HepG2 (cell line): Measurements from ENCODE around the gene TRAPPC3. TPM values are rescaled to one million over a fixed set of nuclear protein-coding genes. Genes with fewer than 3 reads are reported as not detected.

Experiments used
- AGO1 ChIP-seq: fragments of 200-400 bp; formaldehyde crosslinking; IDR thresholded peaks from 2 replicates; pipeline ENCODE4 v1.6.1; 2017; ENCODE audit warnings: mild to moderate bottlenecking, low read depth, low read length, moderate library complexity; ENCODE audit not compliant: poor library complexity, severe bottlenecking
- AHR ChIP-seq: IDR thresholded peaks from 2 replicates; pipeline ENCODE4 v1.6.1; 2018; ENCODE audit warnings: missing genetic modification reagents, missing compliant biosample characterization
- DNMT1 ChIP-seq: sonication (generic); formaldehyde crosslinking; IDR thresholded peaks from 2 replicates; pipeline ENCODE4 v1.5.1; 2020; ENCODE audit warnings: mild to moderate bottlenecking, missing genetic modification reagents
- ETV6 ChIP-seq: sonication (generic); formaldehyde crosslinking; conservative IDR thresholded peaks from 2 replicates; pipeline ENCODE4 v1.4.0; 2020; ENCODE audit warnings: missing genetic modification reagents
- HNF4A ChIP-seq: sonication (generic); formaldehyde crosslinking; IDR thresholded peaks from 2 replicates; pipeline ENCODE4 v1.4.0; 2020; ENCODE audit warnings: missing genetic modification reagents
- JUN ChIP-seq: sonication (generic); formaldehyde crosslinking; IDR thresholded peaks from 2 replicates; pipeline ENCODE4 v1.4.0; 2020; ENCODE audit warnings: mild to moderate bottlenecking, missing genetic modification reagents
- KMT2B ChIP-seq: IDR thresholded peaks from 2 replicates; pipeline ENCODE4 v1.6.1; 2016; ENCODE audit warnings: missing genetic modification reagents, missing compliant biosample characterization
- NR2F1 ChIP-seq, 2 experiments: fragments of 450-650 bp in 1 of 2; formaldehyde crosslinking in 1 of 2; IDR thresholded peaks; 2 replicates each; pipeline versions ENCODE4 v1.5.0 to v1.6.1; 2016 to 2020; ENCODE audit warnings: mild to moderate bottlenecking in 1 of 2, missing compliant biosample characterization in 1 of 2, missing genetic modification reagents in 1 of 2, moderate library complexity in 1 of 2
- STAG1 ChIP-seq: sonication (generic); formaldehyde crosslinking; IDR thresholded peaks from 2 replicates; pipeline ENCODE4 v1.4.0; 2020; ENCODE audit warnings: missing genetic modification reagents
- TBX2 ChIP-seq: sonication (generic); formaldehyde crosslinking; IDR thresholded peaks from 2 replicates; pipeline ENCODE4 v1.5.0; 2020; ENCODE audit warnings: missing genetic modification reagents, mild to moderate bottlenecking, borderline replicate concordance
- THAP11 ChIP-seq: IDR thresholded peaks from 2 replicates; pipeline ENCODE4 v1.6.1; 2016; ENCODE audit warnings: missing biosample characterization, missing genetic modification reagents
- ZNF121 ChIP-seq: sonication (generic); formaldehyde crosslinking; IDR thresholded peaks from 2 replicates; pipeline ENCODE4 v1.5.0; 2020; ENCODE audit warnings: mild to moderate bottlenecking, missing genetic modification reagents
- ZNF607 ChIP-seq: sonication (generic); formaldehyde crosslinking; IDR thresholded peaks from 2 replicates; pipeline ENCODE4 v1.5.1; 2020; ENCODE audit warnings: missing genetic modification reagents, mild to moderate bottlenecking, borderline replicate concordance
- ZNF615 ChIP-seq: sonication (generic); formaldehyde crosslinking; IDR thresholded peaks from 2 replicates; pipeline ENCODE4 v1.5.0; 2020; ENCODE audit warnings: mild to moderate bottlenecking, missing genetic modification reagents, borderline replicate concordance
- ZNF737 ChIP-seq: sonication (generic); formaldehyde crosslinking; IDR thresholded peaks from 2 replicates; pipeline ENCODE4 v1.5.0; 2020; ENCODE audit warnings: missing genetic modification reagents, mild to moderate bottlenecking, borderline replicate concordance
- polyA plus RNA-seq, 8 experiments: library from polyadenylated mRNA; depleted of rRNA in 3 of 8; stranded (reverse) in 7 of 8; unstranded in 1 of 8; fragments of >200 nt; fragmentation: Illumina TruSeq in 4 of 8; extraction: Trizol in 4 of 8; gene quantifications; 2 replicates each; pipeline versions ENCODE4 v1.2.1 to v1.2.3, GENCODE V29; 2011 to 2016; ENCODE audit warnings: low read depth in 4 of 8, missing spikeins in 1 of 8, mixed read lengths in 1 of 8; ENCODE audit not compliant: insufficient read depth in 1 of 8
- total RNA-seq, 5 experiments: library from RNA; depleted of rRNA; stranded (reverse); fragments of >200 nt; fragmentation: Illumina TruSeq; extraction: Trizol; gene quantifications; 2 replicates each; pipeline ENCODE4 v1.2.3, GENCODE V29; 2016; ENCODE audit warnings: low read depth in 1 of 5
- TF ChIP-seq, protein P1 (sequence below), 2 experiments: sonication (generic) in 1 of 2; formaldehyde crosslinking in 1 of 2; IDR thresholded peaks; 2 replicates each; pipeline versions ENCODE4 v1.6.1 to v1.9.0; 2014 to 2022; ENCODE audit warnings: antibody characterized with exemption in 1 of 2, borderline replicate concordance in 1 of 2, inconsistent platforms in 1 of 2, low read depth in 1 of 2, missing genetic modification reagents in 1 of 2
- TF ChIP-seq, protein P2 (sequence below): sonication (generic); formaldehyde crosslinking; IDR thresholded peaks from 2 replicates; pipeline ENCODE4 v1.4.0; 2020; ENCODE audit warnings: missing genetic modification reagents
- TF ChIP-seq, protein P3 (sequence below): sonication (generic); formaldehyde crosslinking; IDR thresholded peaks from 2 replicates; pipeline ENCODE4 v1.4.0; 2020; ENCODE audit warnings: missing genetic modification reagents

TRAPPC3 gene
- total and polyA plus RNA-seq, 2 of the 13 experiments (the other 11 are each of a cell fraction or from before 2014, with no cell fraction given), result 53.7 to 62.4 TPM

DNA sequence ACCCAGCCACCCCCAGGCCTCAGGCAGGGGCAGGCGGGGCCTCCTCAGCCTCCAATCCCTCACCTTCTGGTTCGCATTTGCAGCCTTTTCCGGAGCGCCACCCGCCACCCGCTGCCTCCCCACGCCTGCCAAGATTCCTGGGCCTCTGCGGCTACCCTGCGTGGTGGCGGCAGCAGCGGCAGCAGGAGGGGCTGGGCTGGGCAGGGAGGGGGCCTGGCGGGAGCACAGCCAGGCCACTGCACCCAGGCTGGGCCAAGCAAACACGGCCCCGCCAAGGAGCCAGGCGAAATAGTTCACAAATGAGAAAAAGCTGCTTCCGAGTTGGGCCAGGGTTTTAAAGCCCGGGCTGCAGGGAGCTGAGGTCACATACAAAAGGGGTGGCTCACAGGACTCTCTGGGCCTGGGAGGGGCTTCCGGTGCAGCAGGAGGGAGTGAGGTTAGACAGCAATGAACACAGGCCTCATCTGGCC lies 34.1 kb downstream of the TRAPPC3 start (continued):
- no peak for TF ChIP-seq JUN
- peak; percentile 46 for TF ChIP-seq AGO1
- no peak for TF ChIP-seq TBX2 (CRISPR knock-in tag)
- TF ChIP-seq ZNF607 (CRISPR knock-in tag), result no peak
- TF ChIP-seq, protein P1, sequence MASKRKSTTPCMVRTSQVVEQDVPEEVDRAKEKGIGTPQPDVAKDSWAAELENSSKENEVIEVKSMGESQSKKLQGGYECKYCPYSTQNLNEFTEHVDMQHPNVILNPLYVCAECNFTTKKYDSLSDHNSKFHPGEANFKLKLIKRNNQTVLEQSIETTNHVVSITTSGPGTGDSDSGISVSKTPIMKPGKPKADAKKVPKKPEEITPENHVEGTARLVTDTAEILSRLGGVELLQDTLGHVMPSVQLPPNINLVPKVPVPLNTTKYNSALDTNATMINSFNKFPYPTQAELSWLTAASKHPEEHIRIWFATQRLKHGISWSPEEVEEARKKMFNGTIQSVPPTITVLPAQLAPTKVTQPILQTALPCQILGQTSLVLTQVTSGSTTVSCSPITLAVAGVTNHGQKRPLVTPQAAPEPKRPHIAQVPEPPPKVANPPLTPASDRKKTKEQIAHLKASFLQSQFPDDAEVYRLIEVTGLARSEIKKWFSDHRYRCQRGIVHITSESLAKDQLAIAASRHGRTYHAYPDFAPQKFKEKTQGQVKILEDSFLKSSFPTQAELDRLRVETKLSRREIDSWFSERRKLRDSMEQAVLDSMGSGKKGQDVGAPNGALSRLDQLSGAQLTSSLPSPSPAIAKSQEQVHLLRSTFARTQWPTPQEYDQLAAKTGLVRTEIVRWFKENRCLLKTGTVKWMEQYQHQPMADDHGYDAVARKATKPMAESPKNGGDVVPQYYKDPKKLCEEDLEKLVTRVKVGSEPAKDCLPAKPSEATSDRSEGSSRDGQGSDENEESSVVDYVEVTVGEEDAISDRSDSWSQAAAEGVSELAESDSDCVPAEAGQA (IDR thresholded peaks at IDR 0.05; ENCODE audit: low read depth), result no peak
- TF ChIP-seq, protein P1 (CRISPR knock-in tag; IDR thresholded peaks at IDR 0.05; ENCODE audit: borderline replicate concordance), result no peak
- TF ChIP-seq HNF4A (CRISPR knock-in tag), result no peak
- TF ChIP-seq, protein P2, sequence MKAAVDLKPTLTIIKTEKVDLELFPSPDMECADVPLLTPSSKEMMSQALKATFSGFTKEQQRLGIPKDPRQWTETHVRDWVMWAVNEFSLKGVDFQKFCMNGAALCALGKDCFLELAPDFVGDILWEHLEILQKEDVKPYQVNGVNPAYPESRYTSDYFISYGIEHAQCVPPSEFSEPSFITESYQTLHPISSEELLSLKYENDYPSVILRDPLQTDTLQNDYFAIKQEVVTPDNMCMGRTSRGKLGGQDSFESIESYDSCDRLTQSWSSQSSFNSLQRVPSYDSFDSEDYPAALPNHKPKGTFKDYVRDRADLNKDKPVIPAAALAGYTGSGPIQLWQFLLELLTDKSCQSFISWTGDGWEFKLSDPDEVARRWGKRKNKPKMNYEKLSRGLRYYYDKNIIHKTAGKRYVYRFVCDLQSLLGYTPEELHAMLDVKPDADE (CRISPR knock-in tag), result no peak
- no peak for TF ChIP-seq STAG1 (CRISPR knock-in tag)
- TF ChIP-seq NR2F1 (CRISPR knock-in tag; IDR thresholded peaks at IDR 0.05), result no peak
- no peak for TF ChIP-seq DNMT1 (CRISPR knock-in tag)
- TF ChIP-seq ZNF615 (CRISPR knock-in tag), result no peak
- TF ChIP-seq ETV6, result no peak
- TF ChIP-seq THAP11 (CRISPR knock-in tag), result peak; percentile 20; the same call in 1 of the 2 replicates
- peak; percentile 58; the same call in 1 of the 2 replicates for TF ChIP-seq ZNF121 (CRISPR knock-in tag)
- no peak for TF ChIP-seq KMT2B (CRISPR knock-in tag)
- TF ChIP-seq, protein P3, sequence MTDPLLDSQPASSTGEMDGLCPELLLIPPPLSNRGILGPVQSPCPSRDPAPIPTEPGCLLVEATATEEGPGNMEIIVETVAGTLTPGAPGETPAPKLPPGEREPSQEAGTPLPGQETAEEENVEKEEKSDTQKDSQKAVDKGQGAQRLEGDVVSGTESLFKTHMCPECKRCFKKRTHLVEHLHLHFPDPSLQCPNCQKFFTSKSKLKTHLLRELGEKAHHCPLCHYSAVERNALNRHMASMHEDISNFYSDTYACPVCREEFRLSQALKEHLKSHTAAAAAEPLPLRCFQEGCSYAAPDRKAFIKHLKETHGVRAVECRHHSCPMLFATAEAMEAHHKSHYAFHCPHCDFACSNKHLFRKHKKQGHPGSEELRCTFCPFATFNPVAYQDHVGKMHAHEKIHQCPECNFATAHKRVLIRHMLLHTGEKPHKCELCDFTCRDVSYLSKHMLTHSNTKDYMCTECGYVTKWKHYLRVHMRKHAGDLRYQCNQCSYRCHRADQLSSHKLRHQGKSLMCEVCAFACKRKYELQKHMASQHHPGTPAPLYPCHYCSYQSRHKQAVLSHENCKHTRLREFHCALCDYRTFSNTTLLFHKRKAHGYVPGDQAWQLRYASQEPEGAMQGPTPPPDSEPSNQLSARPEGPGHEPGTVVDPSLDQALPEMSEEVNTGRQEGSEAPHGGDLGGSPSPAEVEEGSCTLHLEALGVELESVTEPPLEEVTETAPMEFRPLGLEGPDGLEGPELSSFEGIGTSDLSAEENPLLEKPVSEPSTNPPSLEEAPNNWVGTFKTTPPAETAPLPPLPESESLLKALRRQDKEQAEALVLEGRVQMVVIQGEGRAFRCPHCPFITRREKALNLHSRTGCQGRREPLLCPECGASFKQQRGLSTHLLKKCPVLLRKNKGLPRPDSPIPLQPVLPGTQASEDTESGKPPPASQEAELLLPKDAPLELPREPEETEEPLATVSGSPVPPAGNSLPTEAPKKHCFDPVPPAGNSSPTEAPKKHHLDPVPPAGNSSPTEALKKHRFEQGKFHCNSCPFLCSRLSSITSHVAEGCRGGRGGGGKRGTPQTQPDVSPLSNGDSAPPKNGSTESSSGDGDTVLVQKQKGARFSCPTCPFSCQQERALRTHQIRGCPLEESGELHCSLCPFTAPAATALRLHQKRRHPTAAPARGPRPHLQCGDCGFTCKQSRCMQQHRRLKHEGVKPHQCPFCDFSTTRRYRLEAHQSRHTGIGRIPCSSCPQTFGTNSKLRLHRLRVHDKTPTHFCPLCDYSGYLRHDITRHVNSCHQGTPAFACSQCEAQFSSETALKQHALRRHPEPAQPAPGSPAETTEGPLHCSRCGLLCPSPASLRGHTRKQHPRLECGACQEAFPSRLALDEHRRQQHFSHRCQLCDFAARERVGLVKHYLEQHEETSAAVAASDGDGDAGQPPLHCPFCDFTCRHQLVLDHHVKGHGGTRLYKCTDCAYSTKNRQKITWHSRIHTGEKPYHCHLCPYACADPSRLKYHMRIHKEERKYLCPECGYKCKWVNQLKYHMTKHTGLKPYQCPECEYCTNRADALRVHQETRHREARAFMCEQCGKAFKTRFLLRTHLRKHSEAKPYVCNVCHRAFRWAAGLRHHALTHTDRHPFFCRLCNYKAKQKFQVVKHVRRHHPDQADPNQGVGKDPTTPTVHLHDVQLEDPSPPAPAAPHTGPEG, result no peak
- no peak for TF ChIP-seq ZNF737 (CRISPR knock-in tag)
- TF ChIP-seq AHR, result no peak
